ENCODE measurements around the gene TPI1.

TPI1 gene

GRCh38 chr12:6867413-6868210, at the start of gene TPI1:
Gene TPI1 (plus strand): TSS chr12:6867531. CDS start chr12:6867567, 36 bp downstream.
- H3K4me3 ChIP-seq, result peak within 1 kb of the TSS; percentile 88 to 100 (median 97)

GRCh38 chr12:6817662-6818157, 49.6 kb upstream of the TPI1 start:
- Histone ChIP-seq H3K4me3 (no peak overlapping the region), H3K27ac (no peak overlapping the region)

More at GRCh38 chr12:6867413-6868210, at the start of gene TPI1:
- peak within 1 kb of the TSS; percentile 87 to 100 (median 98) for H3K27ac ChIP-seq

GRCh38 chr12:6818222-6818621, 49.1 kb upstream of the TPI1 start:
- Histone ChIP-seq H3K27ac (no peak overlapping the region), H3K4me3 (no peak overlapping the region)

GRCh38 chr12:6818645-6819044, 48.7 kb upstream of the TPI1 start:
- H3K27ac ChIP-seq, result no peak overlapping the region
- H3K4me3 ChIP-seq, result no peak overlapping the region

- Histone ChIP-seq H3K4me3 (no peak overlapping the region), H3K27ac (no peak overlapping the region)
These were observed 48.0 kb upstream of the TPI1 start for GRCh38 chr12:6819106-6820030.

GRCh38 chr12:6820166-6820565, 47.2 kb upstream of the TPI1 start:
- Histone ChIP-seq H3K4me3 (no peak overlapping the region), H3K27ac (no peak overlapping the region)

- peak within 1 kb of the TSS in 11 of 21 experiments; percentile 5 to 62 (median 46) for H3K27ac ChIP-seq
- H3K4me3 ChIP-seq, result peak within 1 kb of the TSS; percentile 13 to 44 (median 31)
These were observed 45.5 kb upstream of the TPI1 start, which contains the start of gene GPR162 for GRCh38 chr12:6821591-6822425. Gene GPR162 (plus strand): TSS chr12:6821821. CDS start chr12:6823899, 2,078 bp downstream.

- no peak overlapping the region for H3K27ac ChIP-seq
- H3K4me3 ChIP-seq, result peak overlapping the region in 1 of 7 experiments; percentile 29
These were observed 44.8 kb upstream of the TPI1 start for GRCh38 chr12:6822426-6823135.

- Histone ChIP-seq H3K27ac (no peak overlapping the region), H3K4me3 (no peak overlapping the region)
These were observed 43.9 kb upstream of the TPI1 start for GRCh38 chr12:6823182-6824084.

GRCh38 chr12:6824085-6824775, 43.1 kb upstream of the TPI1 start:
- Histone ChIP-seq H3K4me3 (no peak overlapping the region), H3K27ac (no peak overlapping the region)

GRCh38 chr12:6824901-6825381, 42.4 kb upstream of the TPI1 start:
- Histone ChIP-seq H3K27ac (peak overlapping the region in 1 of 21 experiments; percentile 22), H3K4me3 (no peak overlapping the region)

GRCh38 chr12:6825398-6826124, 41.8 kb upstream of the TPI1 start:
- Histone ChIP-seq H3K4me3 (no peak overlapping the region), H3K27ac (peak overlapping the region in 1 of 21 experiments; percentile 22)

GRCh38 chr12:6826125-6826733, 41.1 kb upstream of the TPI1 start:
- no peak overlapping the region for H3K4me3 ChIP-seq

GRCh38 chr12:6826734-6827436, 40.4 kb upstream of the TPI1 start:
- no peak overlapping the region for H3K4me3 ChIP-seq
- peak overlapping the region in 5 of 21 experiments; percentile 15 to 57 (median 29) for H3K27ac ChIP-seq

More at GRCh38 chr12:6826125-6826733, 41.1 kb upstream of the TPI1 start:
- no peak overlapping the region for H3K27ac ChIP-seq

GRCh38 chr12:6827437-6827911, 39.9 kb upstream of the TPI1 start:
- peak overlapping the region in 6 of 21 experiments; percentile 15 to 71 (median 36) for H3K27ac ChIP-seq
- H3K4me3 ChIP-seq, result no peak overlapping the region
